Measurements from ENCODE around the gene TNNC1.

TNNC1 gene

GRCh38 chr3:52401551-52401950 is 52.3 kb downstream of the TNNC1 start:
- TF ChIP-seq CTCF (IDR thresholded peaks at IDR 0.05; ENCODE audit: low read depth, low read length): no peak
- no peak for DNase-seq (ENCODE audit: extremely low read depth, low read depth)
